IPS-11a (cell line): ENCODE measurements around the gene CEACAM16.
A peak's percentile ranks its signal among the peaks of the same experiment; 100 is the strongest.

Experiments
- H3K4me3 ChIP-seq: one replicate; pipeline ENCODE4 v1.5.1; 2013; ENCODE audit warnings: low read depth, low read length, control low read depth

CEACAM16 gene

DNA sequence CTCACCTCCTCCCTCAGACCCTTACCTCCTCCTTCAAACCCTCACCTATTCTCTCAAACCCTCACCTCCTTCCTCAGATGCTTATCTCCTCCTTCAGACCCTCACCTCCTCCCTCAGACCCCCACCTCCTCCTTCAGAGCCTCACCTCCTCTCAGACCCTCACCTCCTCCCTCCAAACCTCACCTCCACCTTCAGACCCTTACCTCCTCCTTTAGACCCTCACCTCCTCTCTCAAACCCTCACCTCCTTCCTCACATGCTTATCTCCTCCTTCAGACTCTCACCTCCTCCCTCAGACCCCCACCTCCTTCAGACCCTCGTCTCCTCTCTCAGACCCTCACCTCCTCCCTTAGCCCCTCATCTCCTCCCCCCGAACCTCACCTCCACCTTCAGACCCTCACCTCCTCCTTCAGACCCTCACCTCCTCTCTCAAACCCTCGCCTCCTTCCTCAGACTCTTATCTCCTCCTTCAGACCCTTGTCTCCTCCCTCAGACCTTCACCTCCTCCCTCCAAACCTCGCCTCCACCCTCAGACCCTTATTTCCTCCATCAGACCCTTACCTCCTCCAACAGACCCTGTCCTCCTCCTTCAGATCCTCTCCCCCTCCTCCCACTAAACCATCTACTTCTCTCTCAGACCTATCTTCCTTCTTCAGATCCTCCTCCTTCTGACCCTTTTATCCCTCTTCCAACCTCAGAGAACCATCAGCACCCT lies 47.1 kb downstream of the CEACAM16 start:
- H3K4me3 ChIP-seq = no peak overlapping the region

DNA sequence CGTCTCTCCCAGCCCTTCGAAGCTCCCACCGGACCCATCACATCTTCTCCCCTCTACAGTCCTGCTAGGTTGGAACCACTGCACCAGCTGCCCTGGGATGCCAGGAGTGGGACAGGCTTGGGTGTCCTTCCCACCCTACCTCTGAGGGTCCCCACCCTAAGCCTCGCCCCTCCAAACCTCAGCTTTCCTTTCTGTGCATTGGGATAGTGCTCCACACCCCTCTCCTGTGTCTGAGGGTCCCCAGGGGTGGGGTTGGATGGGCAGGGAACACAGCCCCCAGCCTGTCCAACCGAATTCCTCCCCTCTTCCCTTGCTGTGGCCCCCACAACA lies 47.6 kb downstream of the CEACAM16 start:
- H3K4me3 ChIP-seq = no peak overlapping the region

DNA sequence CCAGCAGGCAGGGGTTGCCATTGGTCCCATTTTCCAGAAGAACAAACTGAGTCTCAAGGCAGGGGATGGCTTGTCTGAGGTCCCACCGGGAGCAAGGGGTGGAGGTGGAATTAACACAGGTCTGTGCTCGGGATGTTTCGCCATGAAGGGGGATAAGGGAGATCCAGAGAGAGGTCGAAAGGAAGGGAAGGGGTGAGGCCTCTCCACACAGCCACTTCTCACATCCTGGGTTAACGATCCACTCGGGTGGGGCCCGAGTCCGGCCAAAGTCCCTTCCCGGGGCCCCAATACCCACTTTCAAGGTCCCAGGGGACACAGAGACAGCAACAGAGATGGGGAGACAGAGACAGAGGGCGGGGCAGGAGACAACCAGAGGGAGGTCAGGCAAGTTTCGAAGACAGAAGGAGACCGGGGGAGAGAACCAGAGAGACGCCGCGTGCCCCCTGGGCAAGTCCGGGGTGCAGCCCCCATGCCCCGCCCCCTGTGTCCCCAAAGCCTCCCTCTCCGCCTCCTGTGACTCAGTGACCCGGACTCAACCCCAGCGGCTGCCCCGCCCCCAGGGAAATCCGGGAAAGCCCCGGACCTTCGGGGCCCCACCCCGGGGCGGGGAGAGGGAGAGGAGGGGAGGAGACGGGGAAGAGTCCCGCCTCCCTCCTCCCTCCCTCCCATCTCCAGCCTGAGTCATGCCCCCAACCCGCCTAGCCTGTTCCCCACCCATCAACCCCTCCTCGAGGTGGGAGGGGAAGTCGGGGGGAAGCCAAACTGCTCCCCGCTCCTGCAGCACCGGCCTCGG lies 48.2 kb downstream of the CEACAM16 start:
- H3K4me3 ChIP-seq = peak overlapping the region; percentile 49

DNA sequence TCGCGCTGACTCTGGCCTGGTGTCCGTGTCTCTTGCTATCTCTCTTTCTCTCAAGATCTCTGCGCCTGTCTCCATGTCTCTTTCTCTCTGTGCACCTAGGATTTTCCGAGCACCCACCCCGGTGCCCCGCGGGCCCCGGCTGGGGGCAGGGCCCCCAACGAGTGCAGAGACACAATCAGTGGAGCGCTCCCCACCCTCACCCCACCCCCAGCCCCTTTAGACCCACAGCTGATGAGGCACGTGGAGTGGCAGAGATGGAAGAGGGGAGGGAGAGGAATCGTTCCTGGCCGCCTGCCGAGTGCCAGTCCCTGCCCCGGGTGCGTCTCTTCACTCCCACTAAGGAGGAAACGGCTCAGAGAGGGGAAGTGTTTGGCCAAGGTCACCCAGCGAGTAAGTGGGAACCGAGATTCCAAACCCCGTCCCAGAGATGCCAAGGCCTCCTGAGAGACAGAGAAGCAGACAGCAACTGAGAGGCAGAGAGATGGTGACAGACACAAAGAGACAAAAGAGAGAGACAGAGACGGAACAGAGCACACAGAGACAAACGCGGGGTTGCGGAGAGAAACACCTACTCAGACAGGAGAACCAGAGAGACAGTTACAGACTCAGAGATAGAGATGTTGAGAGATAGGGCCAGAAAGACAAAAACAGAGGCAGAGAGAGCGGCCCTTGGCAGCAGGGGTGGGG lies 48.9 kb downstream of the CEACAM16 start:
- peak overlapping the region; percentile 49 for H3K4me3 ChIP-seq

DNA sequence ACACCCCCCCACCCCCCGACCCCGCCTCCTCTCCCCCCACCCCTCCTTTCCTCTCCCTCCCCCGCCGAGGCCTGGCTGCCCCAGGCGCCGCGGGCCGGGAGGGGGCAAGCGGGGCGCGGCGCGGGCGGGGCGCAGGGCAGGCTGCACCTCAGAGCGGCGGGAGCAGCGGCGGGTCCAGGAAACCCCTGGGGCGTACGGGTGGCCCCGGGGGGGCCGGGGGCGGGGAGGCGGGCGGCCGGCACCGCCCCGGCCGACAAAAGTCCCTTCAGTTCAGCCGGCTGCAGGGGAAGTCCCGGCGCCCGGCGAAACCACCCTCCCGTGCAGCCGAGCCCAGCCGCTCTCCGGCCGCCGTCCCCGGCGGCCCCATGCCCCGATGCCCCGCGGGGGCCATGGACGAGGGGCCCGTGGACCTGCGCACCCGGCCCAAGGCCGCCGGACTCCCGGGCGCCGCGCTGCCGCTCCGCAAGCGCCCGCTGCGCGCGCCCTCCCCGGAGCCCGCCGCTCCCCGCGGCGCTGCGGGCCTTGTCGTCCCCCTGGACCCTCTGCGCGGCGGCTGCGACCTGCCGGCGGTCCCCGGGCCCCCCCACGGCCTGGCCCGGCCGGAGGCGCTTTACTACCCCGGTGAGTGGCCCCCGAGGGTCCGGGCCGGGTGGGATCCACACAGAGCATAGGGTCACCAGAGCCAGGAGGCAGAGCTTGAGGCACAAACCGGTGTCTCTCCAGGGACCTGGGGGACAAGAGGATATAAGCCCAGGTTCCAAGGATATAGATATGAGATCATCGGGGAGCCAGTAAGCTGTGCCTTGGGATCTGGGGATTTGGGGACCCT lies 49.7 kb downstream of the CEACAM16 start, which contains the start of gene BCL3:
Gene BCL3, plus strand, starts transcription at position 283 of the 829 bp plus-strand sequence. Its CDS starts 83 bp downstream, at position 366.
- peak within 1 kb of the TSS; percentile 49 for H3K4me3 ChIP-seq

GRCh38 chr19:44749292-44749691 lies 50.3 kb downstream of the CEACAM16 start:
- H3K4me3 ChIP-seq = no peak overlapping the region

DNA sequence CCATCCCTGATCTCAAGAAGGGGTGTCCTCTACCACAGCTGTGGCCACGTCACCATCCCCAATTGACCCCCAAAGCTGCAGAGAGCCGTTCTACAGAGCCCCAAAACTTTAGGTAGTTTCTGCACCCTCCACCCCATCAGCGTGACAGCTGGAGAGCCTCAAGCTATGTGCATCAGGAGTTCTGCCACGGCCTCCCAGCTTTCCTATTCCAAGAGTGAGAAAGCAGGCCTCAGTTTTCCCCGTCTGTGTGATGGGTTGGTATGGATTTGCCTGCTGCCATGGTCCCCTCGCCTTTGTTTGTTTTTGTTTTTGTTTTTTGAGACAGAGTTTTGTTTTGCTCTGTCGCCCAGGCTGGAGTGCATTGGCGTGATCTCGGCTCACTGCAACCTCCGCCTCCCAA lies 51.0 kb downstream of the CEACAM16 start:
- H3K4me3 ChIP-seq = no peak overlapping the region

DNA sequence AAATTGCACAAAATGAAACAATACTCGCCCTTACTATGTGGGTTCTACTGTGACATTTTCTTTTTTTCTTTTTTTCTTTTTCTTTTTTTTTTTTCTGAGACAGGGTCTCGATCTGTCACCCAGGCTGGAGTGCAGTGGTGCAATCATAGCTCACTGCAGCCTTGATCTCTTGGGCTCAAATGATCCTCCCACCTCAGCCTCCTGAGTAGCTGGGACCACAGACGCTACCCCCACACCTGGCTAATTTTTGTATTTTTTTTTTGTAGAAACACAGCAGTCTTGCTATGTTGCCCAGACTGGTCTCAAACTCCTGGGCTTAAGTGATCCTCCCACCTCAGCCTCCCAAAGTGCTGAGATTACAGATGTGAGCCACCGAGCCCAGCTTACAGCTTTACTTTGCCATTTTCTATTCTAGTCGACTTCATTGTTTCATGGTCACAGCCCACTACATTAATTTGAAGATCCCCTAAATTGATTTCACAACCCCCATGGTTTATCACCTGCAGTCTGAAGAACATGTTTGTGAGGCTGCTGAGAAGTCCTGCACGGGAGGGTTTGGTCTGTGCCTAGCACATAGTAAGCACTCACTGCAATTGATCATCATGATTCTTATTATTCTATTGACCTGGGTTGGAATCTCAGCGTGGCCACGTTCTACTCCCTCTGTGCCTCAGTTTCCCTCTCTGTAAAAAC lies 53.3 kb downstream of the CEACAM16 start:
- H3K4me3 ChIP-seq = no peak overlapping the region

- no peak overlapping the region for H3K4me3 ChIP-seq
Measured at GRCh38 chr19:44752816-44753625, 54.1 kb downstream of the CEACAM16 start.

DNA sequence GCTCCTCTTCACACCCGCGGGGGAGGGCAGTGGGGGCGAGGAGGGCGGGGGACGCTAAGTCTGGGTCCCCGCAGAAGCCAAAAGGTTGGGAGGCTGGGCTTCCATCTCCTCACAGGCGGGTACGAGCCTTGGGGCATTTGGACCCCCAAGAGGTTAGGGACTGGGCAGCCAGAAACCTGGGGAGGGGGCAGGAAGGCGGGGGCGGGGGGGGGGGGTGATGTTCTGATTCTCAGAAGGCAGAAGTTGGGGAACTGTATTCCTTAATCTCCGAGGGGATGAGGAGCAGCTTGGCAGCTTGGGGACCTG lies 54.6 kb downstream of the CEACAM16 start:
- H3K4me3 ChIP-seq = peak overlapping the region; percentile 39

- H3K4me3 ChIP-seq = peak overlapping the region; percentile 39
Measured at GRCh38 chr19:44753932-44754749, 55.2 kb downstream of the CEACAM16 start.

DNA sequence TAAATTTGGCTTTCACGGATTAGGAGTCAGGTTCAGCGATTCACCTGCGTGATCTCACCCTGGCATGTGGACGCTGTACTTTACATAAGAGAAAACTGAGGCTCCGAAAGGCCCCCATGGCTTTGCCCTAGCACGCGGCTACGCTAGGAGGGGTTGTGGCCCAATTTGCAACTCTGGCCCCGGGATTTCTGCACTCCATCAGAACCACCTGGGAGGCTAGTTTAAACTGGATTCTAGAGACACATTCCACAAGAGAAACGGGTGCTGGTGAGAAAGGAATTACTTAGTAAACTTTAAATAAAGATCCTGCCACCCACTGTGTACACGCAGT lies 55.8 kb downstream of the CEACAM16 start:
- H3K4me3 ChIP-seq = peak overlapping the region; percentile 24

- no peak overlapping the region for H3K4me3 ChIP-seq
Measured at GRCh38 chr19:44755219-44755618, 56.3 kb downstream of the CEACAM16 start.

DNA sequence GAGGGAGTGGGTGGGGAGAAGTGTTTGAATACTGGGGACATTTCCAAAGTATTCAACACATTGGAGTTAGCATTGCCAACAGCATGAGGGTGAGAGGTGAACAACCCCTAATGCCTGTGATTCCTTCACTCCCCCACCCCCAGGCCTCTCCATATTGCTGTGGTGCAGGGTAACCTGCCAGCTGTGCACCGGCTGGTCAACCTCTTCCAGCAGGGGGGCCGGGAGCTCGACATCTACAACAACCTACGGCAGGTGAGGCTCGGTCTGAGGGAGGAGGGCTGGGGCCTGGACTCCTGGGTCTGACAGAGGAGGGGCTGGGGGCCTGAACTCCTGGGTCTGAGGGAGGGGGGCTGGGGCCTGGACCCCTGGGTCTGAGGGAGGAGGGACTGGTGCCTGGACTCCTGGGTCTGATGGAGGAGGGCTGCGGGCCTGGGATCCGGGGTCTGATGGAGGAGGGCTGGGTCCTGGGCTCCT lies 57.2 kb downstream of the CEACAM16 start:
- H3K4me3 ChIP-seq = no peak overlapping the region

DNA sequence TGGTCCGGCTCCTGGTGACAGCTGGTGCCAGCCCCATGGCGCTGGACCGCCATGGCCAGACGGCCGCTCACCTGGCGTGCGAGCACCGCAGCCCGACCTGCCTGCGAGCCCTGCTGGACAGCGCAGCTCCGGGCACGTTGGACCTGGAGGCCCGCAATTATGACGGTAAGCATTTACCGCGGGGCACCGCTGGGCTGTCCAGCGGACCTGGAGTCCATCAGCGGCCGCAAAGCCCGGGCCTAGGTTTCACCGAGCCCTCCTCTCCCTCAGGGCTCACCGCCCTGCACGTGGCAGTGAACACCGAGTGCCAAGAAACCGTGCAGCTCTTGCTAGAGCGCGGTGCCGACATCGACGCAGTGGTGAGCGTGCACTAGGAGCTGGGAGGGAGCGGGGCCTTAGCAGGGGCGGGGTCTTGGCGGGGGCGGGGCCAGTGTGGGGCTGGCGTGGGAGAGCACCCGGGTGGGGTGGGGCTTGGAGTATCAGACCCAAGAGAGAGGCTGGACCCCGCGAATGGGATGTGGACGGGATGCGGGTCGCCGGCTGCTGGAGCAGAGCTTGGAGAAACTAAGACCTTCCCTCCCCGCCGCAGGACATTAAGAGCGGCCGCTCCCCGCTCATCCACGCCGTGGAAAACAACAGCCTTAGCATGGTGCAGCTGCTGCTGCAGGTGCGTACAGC lies 58.2 kb downstream of the CEACAM16 start:
- H3K4me3 ChIP-seq = peak overlapping the region; percentile 58

- peak overlapping the region; percentile 58 for H3K4me3 ChIP-seq
Measured at GRCh38 chr19:44757735-44758505, 59.0 kb downstream of the CEACAM16 start.

DNA sequence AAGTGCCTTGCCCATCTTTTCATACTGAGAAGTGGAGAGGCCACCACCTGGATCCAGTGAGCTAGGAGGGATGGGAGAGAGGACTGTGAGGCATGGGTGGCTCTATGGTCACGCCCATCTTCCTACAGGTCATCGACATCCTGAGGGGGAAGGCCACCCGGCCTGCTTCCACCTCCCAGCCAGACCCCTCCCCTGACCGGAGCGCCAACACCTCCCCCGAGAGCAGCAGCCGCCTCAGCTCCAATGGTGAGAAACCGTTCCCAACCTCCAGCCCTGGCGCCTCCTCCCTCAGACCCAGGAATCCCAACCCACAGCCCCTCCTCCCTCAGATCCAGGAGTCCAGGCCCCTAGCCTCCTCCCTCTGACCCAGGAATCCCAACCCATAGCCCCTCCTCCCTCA lies 59.6 kb downstream of the CEACAM16 start:
- peak overlapping the region; percentile 58 for H3K4me3 ChIP-seq
